Neural progenitor cell (in vitro differentiated cells): ENCODE measurements around the gene MEGF10.

Source experiments
- CTCF ChIP-seq: fragments of 200-600 bp; sonication (generic); IDR thresholded peaks from 2 replicates; pipeline ENCODE4 v1.5.1; 2017; ENCODE audit warnings: antibody characterized with exemption, mild to moderate bottlenecking
- EZH2 ChIP-seq: fragments of 200-600 bp; sonication (generic); IDR thresholded peaks from 2 replicates; pipeline ENCODE4 v1.6.1; 2017; ENCODE audit warnings: antibody characterized with exemption, mild to moderate bottlenecking, moderate library complexity
- EZH2phosphoT487 ChIP-seq: fragments of 200-600 bp; sonication (generic); IDR thresholded peaks from 2 replicates; pipeline ENCODE4 v1.6.1; 2017; ENCODE audit warnings: antibody characterized with exemption

- TF ChIP-seq CTCF (no peak), EZH2phosphoT487 (no peak), EZH2 (no peak)
These were observed 119.5 kb downstream of the MEGF10 start for GRCh38 chr5:127409921-127410675.
